GM13977 (cell line): Measurements from ENCODE around the gene SPON1.

ENCODE experiments used
- DNase-seq: peaks from one replicate; pipeline ENCODE4 v3.0.0; 2012; ENCODE audit warnings: low spot score
- in situ Hi-C: fragments of 300-500 bp; cut with MboI; formaldehyde crosslinking; loops from one replicate; pipeline ENCODE4 v1.12.0; 2022; ENCODE audit warnings: low sequenced_read_pairs, low pct_unique_long_range_greater_than_20kb, mixed read lengths, inconsistent platforms; ENCODE audit not compliant: unreplicated experiment
- TF ChIP-seq, protein P1 (sequence below): IDR thresholded peaks from 2 replicates; pipeline ENCODE4 v1.5.1; 2012; ENCODE audit warnings: mild to moderate bottlenecking, control low read depth; ENCODE audit not compliant: insufficient read depth; ENCODE audit errors: extremely low read depth, missing control alignments

The SPON1 gene

DNA sequence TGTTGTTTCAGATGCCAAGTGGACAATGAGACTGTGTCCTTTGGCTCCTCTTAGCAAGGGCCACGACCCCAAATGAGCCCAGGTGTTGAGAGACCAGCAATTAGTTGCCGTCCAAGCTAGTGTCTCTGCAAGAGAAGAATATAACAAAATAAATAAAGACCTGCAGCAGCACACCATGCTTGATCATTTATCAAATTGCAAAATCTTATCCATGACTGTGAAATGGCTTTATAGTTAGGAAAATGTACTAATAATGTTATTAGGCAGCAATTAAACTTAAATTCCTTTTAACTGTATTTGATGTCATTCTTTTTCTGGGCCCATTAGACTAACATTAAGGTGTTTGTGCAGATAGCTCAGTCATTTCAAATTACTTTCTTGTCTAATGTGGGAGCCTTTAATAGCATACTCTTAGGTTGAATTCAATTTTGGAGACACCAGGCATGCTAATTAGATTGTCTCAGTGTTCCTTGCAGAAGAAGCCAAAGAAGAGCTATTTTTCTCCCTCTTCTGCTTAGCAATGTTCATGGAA lies 220.4 kb downstream of the SPON1 start:
- DNase-seq: no peak
- TF ChIP-seq, protein P1, sequence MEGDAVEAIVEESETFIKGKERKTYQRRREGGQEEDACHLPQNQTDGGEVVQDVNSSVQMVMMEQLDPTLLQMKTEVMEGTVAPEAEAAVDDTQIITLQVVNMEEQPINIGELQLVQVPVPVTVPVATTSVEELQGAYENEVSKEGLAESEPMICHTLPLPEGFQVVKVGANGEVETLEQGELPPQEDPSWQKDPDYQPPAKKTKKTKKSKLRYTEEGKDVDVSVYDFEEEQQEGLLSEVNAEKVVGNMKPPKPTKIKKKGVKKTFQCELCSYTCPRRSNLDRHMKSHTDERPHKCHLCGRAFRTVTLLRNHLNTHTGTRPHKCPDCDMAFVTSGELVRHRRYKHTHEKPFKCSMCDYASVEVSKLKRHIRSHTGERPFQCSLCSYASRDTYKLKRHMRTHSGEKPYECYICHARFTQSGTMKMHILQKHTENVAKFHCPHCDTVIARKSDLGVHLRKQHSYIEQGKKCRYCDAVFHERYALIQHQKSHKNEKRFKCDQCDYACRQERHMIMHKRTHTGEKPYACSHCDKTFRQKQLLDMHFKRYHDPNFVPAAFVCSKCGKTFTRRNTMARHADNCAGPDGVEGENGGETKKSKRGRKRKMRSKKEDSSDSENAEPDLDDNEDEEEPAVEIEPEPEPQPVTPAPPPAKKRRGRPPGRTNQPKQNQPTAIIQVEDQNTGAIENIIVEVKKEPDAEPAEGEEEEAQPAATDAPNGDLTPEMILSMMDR: no peak
- in situ Hi-C loops: no loop called here

DNA sequence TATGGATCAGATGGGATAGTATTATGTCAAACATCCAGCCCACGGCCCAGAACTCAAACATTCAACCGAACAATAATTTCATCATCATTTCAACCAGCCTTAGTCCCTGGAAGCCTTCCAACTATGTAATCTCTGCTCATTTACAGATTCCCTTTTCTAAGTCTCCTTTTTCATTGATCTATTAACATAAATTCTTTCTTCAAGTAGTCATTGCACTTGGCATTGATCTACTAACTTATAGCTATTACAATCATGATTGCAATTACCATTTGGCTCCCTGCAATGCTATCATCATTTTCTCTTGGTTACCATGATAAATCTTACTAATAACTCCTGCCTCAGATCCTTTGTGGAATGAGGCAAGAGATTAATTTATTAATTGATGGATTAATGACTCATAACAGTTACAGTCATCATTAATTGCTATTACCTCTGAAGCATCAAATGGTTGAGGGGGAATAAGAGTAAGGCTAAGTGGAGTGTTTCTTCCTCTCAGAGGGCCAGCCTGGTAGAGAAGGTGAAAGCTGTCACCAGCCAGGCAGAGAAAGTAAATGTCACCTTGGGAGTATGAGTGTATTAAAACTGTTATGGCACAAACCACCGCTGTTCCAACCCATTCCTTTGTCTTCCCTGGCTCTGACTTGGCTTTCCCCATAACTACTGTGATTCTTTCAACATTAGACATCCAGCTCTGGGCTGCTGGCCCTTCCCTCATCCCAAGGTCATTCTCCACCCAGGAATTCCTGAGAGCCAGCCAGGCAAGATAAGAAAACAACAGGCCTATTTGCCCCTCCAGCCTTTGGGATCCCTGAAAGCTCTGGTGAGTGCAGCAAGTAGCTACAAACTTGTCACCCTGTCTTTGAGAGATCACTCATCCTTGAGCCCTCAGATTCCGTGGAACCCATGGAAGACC lies 221.8 kb downstream of the SPON1 start:
- no peak for DNase-seq
- in situ Hi-C loops: no loop called here
- TF ChIP-seq, protein P1: no peak

DNA sequence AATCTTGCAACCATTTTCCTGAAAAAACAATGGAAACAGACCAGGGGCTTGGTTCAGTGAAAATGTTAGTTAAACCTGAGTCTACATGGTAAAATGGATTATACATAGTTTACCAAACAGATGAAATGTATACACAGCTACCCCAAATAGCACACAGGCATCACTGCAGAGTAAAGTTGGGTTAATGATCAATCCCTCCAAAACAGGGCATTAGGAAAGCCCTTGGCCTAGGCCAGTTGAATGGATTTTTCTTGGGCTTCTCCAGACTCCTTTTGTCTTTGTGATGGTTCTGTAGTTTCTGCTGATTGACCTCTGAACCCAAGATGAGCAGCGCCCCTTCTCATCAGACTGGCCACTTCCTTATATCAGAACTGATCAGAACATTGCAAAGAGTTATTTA lies 222.9 kb downstream of the SPON1 start:
- TF ChIP-seq, protein P1: no peak
- in situ Hi-C loops: no loop called here
- DNase-seq: no peak

DNA sequence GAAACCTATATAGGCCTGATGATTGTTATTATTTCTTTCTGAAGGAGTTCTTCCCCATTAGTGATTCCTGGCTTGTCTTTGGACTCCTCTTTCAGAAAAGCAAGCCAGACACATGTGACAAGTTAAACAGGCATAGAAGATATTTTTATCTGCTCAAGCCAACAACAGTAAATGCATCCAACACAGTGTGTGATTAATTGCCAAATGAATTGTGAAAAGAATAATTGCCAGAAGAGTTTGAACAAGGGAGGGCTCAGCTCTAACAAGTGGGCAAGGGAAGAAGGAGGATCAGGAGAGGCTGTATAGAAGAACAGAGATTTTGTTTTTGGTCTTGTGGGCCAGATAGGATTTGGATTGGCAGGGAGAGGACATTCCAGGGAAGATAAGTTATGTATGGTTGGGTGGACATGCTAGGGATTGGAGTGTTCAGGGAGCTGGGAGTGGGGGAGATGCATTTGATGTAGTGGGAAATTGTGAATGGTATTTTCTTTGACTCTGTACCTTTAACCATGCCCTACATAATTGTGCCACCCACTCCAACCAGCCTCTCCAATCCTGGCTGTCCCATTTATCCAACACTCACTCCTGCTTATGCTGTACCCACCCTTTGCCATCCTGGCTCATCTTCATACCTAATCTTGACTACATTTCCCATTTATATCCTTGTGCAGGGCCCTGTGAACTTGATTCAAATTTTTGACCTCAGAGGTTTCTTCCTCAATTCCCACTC lies 223.7 kb downstream of the SPON1 start:
- TF ChIP-seq, protein P1: no peak
- in situ Hi-C loops: no loop called here
- no peak for DNase-seq

DNA sequence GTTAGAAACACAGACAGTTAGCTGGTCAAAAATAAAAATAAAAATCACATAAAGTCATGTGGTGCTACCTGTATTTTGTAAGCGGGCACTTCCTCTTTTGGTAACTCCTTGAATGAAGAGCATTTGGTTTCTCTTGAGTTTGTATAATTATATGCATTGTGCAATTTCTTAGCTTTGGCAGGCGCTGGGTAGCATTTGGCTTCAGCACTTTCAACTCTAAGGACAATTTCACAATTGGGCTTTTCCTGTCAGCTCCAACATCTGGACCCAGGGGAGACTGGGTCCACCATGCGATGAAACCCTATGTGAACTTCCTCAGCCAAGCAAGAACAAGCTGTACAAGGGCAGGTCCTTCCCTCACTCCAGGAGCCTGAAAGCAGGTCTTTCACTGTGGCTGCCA lies 227.4 kb downstream of the SPON1 start:
- TF ChIP-seq, protein P1: no peak
- DNase-seq: no peak
- in situ Hi-C loops: no loop called here

DNA sequence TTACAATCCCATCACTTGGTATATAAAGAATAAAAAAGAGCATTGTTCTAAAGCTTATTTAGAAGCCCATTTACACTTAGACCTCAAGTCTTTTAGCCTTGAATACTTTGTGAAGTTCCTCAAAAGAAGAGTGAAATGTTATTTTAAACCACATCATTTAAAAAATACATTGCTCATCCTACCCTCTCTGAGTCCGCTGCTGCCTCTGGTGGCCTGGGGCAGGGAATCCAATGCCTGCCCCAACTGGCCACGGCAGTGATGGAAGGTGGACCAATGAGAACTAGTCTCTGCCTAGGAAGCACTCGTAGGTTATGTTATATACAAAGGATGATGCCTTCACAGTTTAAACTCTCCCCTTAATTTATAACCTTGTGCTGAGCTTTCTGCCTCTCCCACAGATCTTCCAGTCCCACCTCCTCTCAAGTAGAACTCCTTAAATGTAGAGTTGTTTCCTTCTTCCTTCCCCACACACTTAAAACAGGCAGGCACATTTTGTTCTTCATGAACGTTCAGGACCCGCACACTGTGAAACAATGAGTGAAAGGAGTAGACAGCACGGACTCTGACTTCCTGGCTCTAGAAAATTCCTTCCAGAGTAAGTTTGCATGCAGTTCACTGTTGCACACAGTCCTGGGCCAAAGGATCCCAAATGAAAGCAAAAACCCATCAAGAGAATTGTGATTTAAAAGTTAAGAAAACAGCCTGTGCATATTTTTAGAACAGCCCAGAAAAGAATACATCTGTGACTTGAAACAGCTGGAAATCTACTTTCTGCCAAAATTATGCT lies 228.7 kb downstream of the SPON1 start:
- DNase-seq: no peak
- in situ Hi-C loops: no loop called here
- TF ChIP-seq, protein P1: no peak
